GM21423 (cell line): ENCODE results near the gene CDH11.

ENCODE experiments used
- ATAC-seq: cut with Tn5 transposase; IDR thresholded peaks from one replicate; pipeline ENCODE4 v1.9.1; 2021; ENCODE audit warnings: mild to moderate bottlenecking, moderate library complexity; ENCODE audit not compliant: unreplicated experiment

The CDH11 gene, protein sequence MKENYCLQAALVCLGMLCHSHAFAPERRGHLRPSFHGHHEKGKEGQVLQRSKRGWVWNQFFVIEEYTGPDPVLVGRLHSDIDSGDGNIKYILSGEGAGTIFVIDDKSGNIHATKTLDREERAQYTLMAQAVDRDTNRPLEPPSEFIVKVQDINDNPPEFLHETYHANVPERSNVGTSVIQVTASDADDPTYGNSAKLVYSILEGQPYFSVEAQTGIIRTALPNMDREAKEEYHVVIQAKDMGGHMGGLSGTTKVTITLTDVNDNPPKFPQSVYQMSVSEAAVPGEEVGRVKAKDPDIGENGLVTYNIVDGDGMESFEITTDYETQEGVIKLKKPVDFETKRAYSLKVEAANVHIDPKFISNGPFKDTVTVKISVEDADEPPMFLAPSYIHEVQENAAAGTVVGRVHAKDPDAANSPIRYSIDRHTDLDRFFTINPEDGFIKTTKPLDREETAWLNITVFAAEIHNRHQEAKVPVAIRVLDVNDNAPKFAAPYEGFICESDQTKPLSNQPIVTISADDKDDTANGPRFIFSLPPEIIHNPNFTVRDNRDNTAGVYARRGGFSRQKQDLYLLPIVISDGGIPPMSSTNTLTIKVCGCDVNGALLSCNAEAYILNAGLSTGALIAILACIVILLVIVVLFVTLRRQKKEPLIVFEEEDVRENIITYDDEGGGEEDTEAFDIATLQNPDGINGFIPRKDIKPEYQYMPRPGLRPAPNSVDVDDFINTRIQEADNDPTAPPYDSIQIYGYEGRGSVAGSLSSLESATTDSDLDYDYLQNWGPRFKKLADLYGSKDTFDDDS

DNA sequence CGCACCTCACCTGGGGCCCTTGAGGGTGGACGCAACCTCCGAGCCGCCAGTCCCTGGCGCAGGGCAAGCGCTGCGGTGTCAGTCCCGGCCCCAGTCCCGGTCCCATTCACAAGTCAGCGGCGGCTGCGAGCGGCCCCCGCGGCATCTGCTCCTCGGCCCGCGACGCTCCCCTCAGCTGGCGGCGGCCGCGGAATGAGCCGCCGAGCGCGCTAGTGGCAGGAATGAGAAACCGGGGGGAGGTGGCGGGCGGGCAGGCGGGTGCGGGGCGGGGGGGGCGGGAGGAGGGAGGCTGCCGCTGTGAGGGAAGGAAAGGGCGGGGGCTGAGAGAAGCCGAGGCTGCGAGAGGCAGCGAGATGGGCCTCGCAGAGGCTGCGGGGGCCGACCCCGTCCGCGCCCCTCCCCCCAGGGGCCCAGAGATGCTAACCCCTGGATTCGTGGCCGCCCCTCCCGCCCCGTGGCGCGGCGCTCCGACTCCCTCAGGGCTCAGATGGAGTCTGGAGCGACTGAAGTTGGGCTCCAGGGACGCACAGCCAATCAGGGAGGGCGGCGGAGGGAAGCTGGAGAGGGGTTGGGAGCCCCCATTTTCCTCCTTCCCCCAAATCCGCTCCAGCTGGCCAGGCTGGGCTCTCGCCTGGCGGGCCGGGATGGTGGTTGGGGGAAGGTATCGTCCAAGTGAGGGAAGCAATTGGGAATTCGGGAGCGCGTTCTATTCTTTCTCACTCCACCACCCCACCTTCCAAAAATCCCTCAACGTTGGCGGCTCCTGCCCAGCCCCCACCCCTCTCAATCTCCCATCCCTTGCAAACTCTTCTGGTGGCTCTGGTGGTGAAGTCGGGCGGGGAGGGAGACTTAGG is at the start of gene CDH11:
Gene CDH11 (minus strand): TSS at position 194 of the 854 bp plus-strand sequence. CDS start 117,194 bp downstream, outside the sequence.
- no peak for ATAC-seq

DNA sequence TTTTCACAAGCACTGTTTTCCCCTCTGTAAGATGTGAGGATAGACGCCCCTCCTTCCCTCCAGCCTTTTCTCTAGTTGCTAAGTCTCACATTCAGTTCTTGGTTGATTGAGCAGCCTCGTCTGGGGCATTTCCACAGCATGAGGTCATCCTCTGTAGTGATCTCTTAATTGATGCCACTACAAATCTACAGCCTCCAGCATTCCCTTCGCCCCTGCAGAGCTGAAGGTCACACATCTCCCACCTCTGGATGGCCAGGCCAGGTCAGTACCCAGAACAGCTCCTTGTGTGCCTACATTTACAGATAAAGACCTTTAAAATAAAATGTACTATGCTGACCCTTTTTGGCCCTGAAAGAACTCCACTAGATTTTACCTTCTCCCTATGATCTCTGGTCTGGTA is 32.5 kb upstream of the CDH11 start:
- ATAC-seq, result no peak

- ATAC-seq, result no peak
Observed at GRCh38 chr16:65153365-65154105, 31.7 kb upstream of the CDH11 start.

DNA sequence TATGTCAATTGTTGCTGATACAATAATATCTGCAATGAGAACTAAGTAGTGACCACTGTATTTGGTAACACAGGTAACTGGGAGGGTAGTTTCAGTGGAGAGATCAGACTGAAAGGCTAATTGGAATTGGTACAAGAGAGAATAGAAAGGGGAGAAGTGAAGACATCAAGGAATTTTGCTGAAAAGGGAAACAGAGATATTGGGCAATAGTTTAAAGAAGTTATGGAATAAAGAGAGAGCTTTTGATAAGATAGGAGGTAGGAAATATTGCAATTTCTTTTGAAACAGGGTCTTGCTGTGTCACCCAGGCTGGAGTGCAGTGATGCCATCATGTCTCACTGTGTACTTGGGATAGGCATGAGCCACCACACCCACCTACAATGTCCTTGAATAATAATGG is 26.9 kb upstream of the CDH11 start:
- ATAC-seq, result no peak

DNA sequence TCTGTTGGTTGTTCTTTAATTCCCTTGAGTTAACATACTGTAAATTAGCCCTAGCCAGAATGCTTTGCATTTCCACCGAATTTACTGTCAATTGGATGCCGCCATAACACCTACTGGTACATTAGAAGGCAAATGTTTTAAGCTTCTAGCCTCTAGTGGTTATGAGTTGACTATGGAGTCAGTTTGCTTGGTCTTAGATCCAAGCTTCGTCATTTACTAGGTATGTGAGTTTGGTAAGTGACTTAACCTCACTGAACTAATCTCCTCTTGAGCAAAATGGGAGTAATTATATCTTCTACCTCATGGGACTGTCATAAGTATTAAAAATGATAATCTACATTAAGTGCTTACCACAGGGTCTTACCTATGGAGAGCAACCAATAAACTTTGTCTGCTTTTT is 20.4 kb upstream of the CDH11 start:
- ATAC-seq, result no peak

DNA sequence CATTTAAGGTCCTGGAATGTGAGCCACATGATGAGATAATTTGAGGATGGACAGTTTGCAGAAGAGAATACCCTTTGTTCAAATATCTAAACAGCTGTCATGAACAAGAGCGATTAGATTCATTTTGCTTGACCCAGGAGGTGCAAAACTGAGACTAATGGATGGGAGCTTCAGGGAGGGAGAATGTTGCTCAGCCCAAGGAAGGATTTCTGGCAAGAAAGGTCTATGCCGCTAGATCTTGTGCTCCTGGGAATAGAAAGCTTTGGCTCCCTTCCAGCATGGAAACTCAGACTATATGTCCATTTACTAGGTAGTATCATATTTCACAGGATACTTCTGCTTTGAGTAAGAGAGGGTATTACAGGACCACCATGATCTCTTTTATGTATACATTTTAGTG is 14.8 kb upstream of the CDH11 start:
- no peak for ATAC-seq

GRCh38 chr16:65126845-65127624 is 5.2 kb upstream of the CDH11 start:
- no peak for ATAC-seq

DNA sequence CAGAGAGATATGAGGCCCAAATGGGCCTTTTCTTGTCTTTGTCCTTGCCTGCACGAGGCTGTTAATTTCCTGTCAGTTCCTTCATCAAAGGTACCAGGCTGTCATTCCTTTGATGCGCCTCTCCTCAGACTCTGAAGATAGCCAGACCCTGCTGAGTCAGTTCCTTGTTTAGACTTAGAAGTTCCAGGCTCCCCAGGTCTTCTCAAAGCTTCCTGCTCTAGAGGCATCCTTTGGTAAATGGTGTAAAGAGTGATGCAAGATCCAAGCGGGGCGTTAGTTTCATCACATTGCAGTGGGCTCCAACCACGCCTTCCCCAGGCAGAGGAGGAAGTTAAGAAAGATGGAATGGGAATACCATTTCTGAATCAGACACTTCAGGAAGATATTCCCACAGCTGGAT is 4.0 kb upstream of the CDH11 start:
- ATAC-seq, result no peak

DNA sequence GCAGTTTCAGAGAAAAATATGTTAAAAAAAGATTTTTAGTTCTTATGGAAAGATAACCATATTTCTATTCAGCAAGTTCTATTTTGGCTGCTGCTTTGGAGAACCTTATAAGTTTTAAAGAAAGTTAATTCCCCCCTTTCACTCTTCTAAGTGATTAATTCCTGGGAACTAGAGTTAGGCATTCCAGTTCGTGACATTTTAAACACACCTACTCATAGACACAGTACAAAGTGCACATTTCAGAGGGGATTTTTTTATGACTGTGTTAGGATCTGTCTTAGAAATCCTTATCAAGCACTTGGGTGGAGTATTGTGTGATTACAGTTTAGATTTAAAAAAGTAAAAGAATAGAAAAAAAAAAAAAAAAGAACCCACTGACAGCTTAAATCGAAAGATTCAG is 3.5 kb upstream of the CDH11 start:
- no peak for ATAC-seq

DNA sequence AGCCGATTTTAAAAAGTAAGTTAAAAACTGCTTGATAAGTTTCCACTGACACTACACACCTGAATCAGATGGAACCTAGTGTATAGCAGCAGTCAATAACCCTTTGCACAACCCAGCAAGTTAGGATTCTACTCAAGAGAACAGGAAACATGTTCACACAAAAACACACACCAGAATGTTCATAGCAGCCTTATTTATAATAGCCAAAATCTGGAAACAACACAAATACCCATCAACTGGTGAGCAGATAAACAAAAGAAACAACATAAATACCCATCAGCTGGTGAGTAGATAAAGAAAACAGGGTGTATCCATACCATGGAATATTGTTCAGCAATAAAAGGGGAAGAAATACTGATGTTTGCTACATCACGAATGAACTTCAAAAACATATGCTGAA is 2.7 kb upstream of the CDH11 start:
- ATAC-seq, result no peak

DNA sequence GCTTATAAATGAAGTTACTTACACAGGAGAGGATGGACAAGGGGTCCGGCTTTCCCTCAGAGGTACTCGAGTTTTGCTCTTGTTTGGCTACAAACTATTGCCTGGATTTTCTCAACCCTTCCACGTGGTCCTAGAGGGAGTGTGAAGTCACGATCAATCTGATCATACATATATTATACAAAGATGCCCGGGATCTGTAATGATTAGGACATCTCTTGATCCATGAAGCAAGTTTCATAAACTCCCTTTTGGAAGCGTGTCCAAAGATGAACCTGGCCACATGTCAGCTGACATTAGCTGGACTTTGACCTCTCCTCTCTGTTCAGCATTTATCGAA is 2.3 kb upstream of the CDH11 start:
- no peak for ATAC-seq

- ATAC-seq, result no peak
Observed at GRCh38 chr16:65123396-65124211, 1.7 kb upstream of the CDH11 start.

DNA sequence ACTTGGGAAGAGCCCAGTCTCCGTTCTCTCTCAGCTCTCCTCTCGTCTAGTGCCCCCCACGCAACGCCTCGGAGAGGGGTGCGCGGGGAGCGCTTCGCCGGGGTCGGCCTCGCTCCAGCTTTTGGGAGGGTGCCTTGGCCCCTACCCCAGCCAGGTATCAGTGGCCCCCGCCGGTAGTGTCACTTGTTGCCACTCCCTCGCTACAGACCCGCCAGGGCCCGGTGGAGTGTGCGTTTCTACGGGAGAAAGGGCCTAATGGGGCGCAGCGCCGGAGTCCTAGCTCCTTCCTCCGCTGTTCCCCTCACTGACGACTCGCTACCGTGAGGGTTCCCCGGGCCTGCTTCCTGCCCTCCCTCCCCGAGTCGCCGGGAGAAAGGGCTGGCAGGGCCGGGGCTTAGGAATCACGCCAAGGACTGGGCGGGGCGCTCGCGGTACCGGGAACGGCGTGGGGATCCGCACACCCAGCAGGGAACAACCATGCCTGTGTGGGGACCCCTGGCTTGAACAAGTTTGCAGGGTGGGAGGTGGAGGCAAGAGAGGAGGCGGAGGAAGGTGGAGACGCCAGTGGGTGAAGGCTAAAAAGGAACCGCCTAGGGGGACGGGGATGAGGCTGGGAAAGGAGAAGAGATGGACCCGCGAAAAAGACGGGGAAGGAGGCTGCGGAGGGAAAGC is 997 bp upstream of the CDH11 start:
- ATAC-seq, result no peak

DNA sequence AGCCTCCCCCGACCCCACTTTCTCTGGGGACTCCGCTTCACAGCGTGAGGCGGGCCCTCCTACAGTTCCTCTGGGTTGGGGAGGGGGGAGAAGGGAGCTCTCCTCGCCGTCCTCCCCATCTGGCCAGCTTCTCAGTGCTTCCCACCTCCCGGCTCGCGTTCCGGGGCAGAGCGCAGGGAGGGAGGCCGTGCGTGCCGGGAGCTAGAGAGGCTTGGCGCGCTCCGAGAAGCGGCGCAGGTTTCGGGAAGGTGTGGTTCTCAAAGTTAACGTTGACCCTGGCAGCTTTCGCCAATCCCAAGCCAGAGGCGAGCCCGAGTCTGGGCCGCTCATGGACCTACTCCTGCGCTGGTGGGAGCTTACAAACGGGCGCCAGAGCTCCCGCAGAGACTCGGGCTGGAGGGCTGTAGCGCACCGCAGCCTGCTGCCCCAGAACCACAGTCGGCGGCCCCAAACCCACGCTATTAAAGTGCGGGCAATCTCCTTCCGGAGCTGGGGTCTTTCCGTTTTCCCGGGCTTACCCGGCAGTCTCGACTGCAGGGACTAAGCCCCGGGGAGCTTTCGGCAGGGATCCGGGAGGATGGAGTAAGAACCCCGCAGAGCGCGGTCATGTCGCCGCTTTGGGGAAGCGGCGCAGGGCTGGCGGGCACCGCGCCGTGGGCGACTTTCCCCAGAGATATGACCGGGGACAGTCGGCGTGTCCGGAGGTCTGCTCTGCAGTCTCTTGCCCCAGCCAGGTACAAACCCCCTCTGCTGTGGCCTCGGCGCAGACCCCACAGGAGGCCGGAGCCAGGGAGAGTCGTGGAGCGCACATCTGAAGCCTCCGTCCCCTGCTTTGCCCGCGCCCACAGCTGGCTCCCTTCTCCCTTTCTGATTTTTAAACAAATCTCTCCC is 787 bp downstream of the CDH11 start:
- ATAC-seq, result no peak

GRCh38 chr16:65120461-65120830 is 1.4 kb downstream of the CDH11 start:
- no peak for ATAC-seq

GRCh38 chr16:65119901-65120401 is 1.9 kb downstream of the CDH11 start:
- no peak for ATAC-seq

- ATAC-seq, result no peak
Observed at GRCh38 chr16:65119435-65119834, 2.4 kb downstream of the CDH11 start.
